ENCODE results near the gene AMH. TPM values are rescaled to one million over a fixed set of nuclear protein-coding genes. Genes with fewer than 3 reads are reported as not detected.

Gene AMH
- total RNA-seq, 2 donors from 2014 or later: 0.46 to 160 TPM

GRCh38 chr19:2242816-2243215 is 6.3 kb upstream of the AMH start:
- TF ChIP-seq POLR2AphosphoS5 (IDR thresholded peaks at IDR 0.05) (no peak), POLR2A (IDR thresholded peaks at IDR 0.05) (no peak), CTCF (IDR thresholded peaks at IDR 0.05) (no peak)
- intact Hi-C loops (cut with DNase I): no loop called here
- 91% methylated on average over 8 of the region's 8 CpGs for WGBS
- Histone ChIP-seq H3K36me3 (peaks cover 40 to 43% of the 10 kb centered on the region in 2 donors), H3K4me3 (no peak overlapping the region), H3K9me3 (no peaks in the 10 kb centered on the region), H3K4me1 (replicated peaks) (peaks cover 20% of the 10 kb centered on the region), H3K27me3 (replicated peaks; ENCODE audit: insufficient read depth) (no peaks in the 10 kb centered on the region), H3K27ac (no peak overlapping the region)
- no peak for DNase-seq (ENCODE audit: low spot score)

- H3K4me1 ChIP-seq (replicated peaks): peaks cover 15% of the 10 kb centered on the region
- no peak overlapping the region for H3K4me3 ChIP-seq
- DNase-seq (ENCODE audit: low spot score): no peak
- H3K27ac ChIP-seq: no peak overlapping the region
- 81% methylated on average over 17 of the region's 32 CpGs for WGBS
- no peaks in the 10 kb centered on the region for H3K9me3 ChIP-seq
- TF ChIP-seq POLR2A (IDR thresholded peaks at IDR 0.05): no peak
- no peak for TF ChIP-seq CTCF (IDR thresholded peaks at IDR 0.05)
- no peak for TF ChIP-seq POLR2AphosphoS5 (IDR thresholded peaks at IDR 0.05)
- H3K36me3 ChIP-seq: peaks cover 40 to 43% of the 10 kb centered on the region in 2 donors
- intact Hi-C loops (cut with DNase I): no loop called here
- no peaks in the 10 kb centered on the region for H3K27me3 ChIP-seq (replicated peaks; ENCODE audit: insufficient read depth)
Observed at GRCh38 chr19:2243274-2244124, 5.6 kb upstream of the AMH start.

GRCh38 chr19:2244125-2244411 is 5.1 kb upstream of the AMH start:
- intact Hi-C loops (cut with DNase I): no loop called here
- Histone ChIP-seq H3K4me1 (replicated peaks) (peaks cover 12% of the 10 kb centered on the region), H3K27me3 (replicated peaks; ENCODE audit: insufficient read depth) (no peaks in the 10 kb centered on the region), H3K36me3 (peaks cover 40 to 43% of the 10 kb centered on the region in 2 donors), H3K27ac (no peak overlapping the region), H3K9me3 (no peaks in the 10 kb centered on the region), H3K4me3 (no peak overlapping the region)
- no peak for DNase-seq (ENCODE audit: low spot score)
- TF ChIP-seq POLR2A (IDR thresholded peaks at IDR 0.05) (no peak), CTCF (IDR thresholded peaks at IDR 0.05) (no peak), POLR2AphosphoS5 (IDR thresholded peaks at IDR 0.05) (no peak)
- WGBS: 90% methylated on average over 10 of the region's 12 CpGs

- TF ChIP-seq POLR2A (IDR thresholded peaks at IDR 0.05) (no peak), CTCF (IDR thresholded peaks at IDR 0.05) (no peak), POLR2AphosphoS5 (IDR thresholded peaks at IDR 0.05) (no peak)
- DNase-seq (ENCODE audit: low spot score): no peak
- 92% methylated on average over 21 of the region's 21 CpGs for WGBS
Observed at GRCh38 chr19:2244486-2244885, 4.6 kb upstream of the AMH start.

GRCh38 chr19:2245273-2245672 is 3.9 kb upstream of the AMH start:
- H3K27me3 ChIP-seq (replicated peaks; ENCODE audit: insufficient read depth): no peaks in the 10 kb centered on the region
- 94% methylated on average over 15 of the region's 15 CpGs for WGBS
- no peak overlapping the region for H3K4me3 ChIP-seq
- intact Hi-C loops (cut with DNase I): no loop called here
- no peaks in the 10 kb centered on the region for H3K9me3 ChIP-seq
- no peak overlapping the region for H3K27ac ChIP-seq
- peaks cover 40 to 43% of the 10 kb centered on the region in 2 donors for H3K36me3 ChIP-seq
- TF ChIP-seq POLR2AphosphoS5 (IDR thresholded peaks at IDR 0.05) (no peak), POLR2A (IDR thresholded peaks at IDR 0.05) (no peak), CTCF (IDR thresholded peaks at IDR 0.05) (no peak)
- peaks cover 12% of the 10 kb centered on the region for H3K4me1 ChIP-seq (replicated peaks)
- no peak for DNase-seq (ENCODE audit: low spot score)

More at GRCh38 chr19:2244486-2244885, 4.6 kb upstream of the AMH start:
- no peaks in the 10 kb centered on the region for H3K9me3 ChIP-seq
- intact Hi-C loops (cut with DNase I): no loop called here
- H3K36me3 ChIP-seq: peaks cover 40 to 43% of the 10 kb centered on the region in 2 donors
- no peak overlapping the region for H3K27ac ChIP-seq
- no peaks in the 10 kb centered on the region for H3K27me3 ChIP-seq (replicated peaks; ENCODE audit: insufficient read depth)
- H3K4me3 ChIP-seq: no peak overlapping the region
- H3K4me1 ChIP-seq (replicated peaks): peaks cover 12% of the 10 kb centered on the region
